PC-9 (cell line): ENCODE measurements around the gene LPCAT2.

ENCODE experiments used
- CTCF ChIP-seq: fragments of 200-600 bp; sonication (generic); conservative IDR thresholded peaks from 2 replicates; pipeline ENCODE4 v1.6.1; 2017; ENCODE audit warnings: mixed run types, antibody characterized with exemption, mild to moderate bottlenecking, moderate library complexity
- EZH2 ChIP-seq: fragments of 200-600 bp; sonication (generic); IDR thresholded peaks from 2 replicates; pipeline ENCODE4 v1.8.0; 2017; ENCODE audit warnings: antibody characterized with exemption, low read depth

DNA sequence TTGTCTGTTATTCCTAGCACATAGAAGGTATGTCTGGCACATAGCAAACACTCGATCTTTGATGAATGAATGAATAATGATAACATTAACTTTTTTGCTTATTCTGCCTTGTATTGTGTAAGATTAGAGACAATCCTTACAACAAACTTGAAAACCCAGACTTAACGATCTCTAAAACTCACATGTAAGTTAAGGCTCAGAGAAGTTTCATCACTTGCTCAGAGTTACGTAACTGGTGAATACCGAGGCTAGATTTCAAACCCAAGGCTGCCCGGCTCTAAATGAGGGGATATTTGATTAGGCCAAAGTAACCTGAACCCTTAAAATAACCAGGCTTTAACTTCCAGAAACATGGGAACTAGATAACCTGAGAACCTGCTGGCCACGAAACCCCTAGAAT is 79.9 kb downstream of the LPCAT2 start:
- TF ChIP-seq CTCF (no peak), EZH2 (no peak)
